Germinal center (tissue), 1 donor: Measurements from ENCODE around the gene TLE1.

Experiments
- DNase-seq: peaks from one replicate; pipeline ENCODE4 v3.0.0; 2012; ENCODE audit warnings: mixed read lengths, low spot score

Gene TLE1

DNA sequence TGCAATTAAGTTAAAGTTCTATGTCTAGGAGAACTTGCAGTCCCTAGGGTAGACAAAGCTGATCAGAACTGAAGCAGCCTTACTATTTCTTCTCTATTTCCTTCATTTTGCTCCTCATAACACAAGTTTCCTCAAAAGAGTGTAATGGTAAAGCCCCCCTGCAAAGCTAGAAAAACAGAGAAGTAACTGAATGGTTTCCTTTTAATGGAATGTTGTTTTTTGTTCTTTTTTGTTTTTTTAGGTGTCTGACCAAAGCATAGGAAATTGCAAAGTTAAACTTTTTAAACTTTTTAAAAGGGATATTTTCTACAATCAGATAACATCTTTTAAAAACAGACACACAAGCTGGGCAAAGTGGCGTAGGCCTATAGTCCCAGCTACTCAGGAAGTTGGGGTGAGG, 145.7 kb downstream of the TLE1 start:
- no peak for DNase-seq

- no peak for DNase-seq
These were observed 147.0 kb downstream of the TLE1 start for GRCh38 chr9:81542118-81542889.

- DNase-seq, result no peak
These were observed 149.1 kb downstream of the TLE1 start for GRCh38 chr9:81540142-81540710.

- no peak for DNase-seq
These were observed 150.0 kb downstream of the TLE1 start for GRCh38 chr9:81539317-81539716.

- DNase-seq, result no peak
These were observed 150.5 kb downstream of the TLE1 start for GRCh38 chr9:81538890-81539289.

- no peak for DNase-seq
These were observed 151.4 kb downstream of the TLE1 start for GRCh38 chr9:81537964-81538363.

DNA sequence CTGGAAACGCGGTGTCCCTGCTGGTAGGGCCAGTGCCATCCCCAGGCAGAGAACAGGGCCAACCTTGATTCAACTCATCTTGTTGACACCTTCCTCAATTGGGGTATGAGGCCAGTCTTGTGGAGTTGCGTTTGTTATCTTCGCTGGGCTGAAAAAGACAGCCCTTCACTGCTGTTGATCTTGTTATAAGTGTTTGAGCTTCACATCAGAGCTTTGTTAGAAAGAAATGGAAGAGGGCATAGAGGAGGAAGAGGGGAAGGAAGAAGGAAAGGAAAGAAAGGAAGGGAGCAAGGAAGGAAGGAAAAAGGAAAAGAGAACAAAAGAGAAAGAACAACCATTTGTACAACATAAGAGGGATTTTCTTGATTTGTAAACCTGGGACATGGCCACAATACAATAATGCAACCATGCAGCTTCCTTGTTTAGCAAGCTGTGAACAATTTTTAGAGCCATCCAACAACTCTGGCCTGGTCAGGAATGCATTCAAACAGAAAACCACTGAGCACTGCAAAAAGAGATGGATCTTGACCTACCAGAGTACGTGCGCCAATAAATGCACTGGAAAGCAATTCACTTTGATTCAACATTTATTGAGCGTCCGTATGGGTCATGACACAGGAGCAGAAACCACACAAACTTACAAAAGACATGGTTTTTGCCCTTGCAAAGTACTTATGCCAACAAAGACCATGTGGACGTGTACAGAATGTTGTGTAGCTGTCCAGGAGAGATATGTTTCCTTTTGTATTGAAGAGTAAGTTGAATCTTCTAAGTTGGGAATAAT, 152.9 kb downstream of the TLE1 start:
- DNase-seq, result no peak

DNA sequence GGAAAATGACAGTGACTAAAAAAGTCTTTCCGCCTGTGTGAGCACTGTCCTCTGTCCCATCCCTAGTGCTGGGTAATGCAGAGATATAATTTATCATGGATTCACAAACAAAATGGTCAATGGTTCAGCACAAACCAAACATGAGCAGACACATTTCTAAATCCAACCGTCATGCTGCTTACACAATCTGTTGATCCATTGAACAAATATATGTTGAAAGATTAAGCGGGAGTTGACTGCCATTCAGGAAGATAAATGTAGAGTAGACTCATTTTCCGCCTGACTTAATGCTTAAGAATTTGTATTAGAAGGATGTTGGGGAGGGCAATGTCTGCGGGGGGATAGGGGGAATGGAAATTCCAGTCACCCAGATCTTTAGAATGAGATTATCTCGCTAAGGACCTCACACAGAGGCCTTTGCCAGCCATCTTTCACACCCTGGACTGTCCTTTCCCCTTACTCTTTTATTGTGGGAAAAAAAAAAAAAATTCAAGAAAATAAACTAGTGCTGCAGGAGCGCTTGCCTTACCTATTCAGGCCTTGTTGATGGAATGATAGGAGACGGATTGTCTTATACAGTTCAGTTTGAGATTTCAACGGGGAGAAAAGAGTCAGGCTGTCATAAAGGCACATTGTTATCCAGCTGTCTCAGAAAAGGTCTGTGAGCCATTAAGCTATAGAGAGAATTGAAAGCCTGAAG, 153.7 kb downstream of the TLE1 start:
- DNase-seq, result no peak

- no peak for DNase-seq
These were observed 155.0 kb downstream of the TLE1 start for GRCh38 chr9:81534138-81534875.
